ENCODE data around the gene CSNK1A1.

DNA sequence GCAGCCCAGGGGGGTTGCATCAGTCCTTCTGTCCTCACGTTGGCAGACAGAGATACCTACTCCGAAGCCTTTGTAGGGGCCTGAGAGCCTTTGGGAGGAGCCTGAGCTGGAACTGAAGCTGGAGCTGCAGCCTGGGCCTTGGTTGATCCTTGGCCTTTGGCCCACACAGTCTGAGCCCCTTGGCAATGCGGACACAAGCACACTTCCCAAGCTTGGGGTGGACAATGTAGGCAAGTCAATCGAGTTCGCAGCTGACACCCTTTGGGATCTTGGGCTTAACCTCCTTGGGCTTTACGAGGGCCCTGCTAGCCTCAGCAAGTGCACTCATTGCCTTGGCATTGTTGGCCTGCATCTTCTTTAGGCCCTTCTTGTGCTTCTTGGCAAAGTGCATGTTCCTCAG lies 5.9 kb downstream of the CSNK1A1 start:
- TF ChIP-seq, protein P1, sequence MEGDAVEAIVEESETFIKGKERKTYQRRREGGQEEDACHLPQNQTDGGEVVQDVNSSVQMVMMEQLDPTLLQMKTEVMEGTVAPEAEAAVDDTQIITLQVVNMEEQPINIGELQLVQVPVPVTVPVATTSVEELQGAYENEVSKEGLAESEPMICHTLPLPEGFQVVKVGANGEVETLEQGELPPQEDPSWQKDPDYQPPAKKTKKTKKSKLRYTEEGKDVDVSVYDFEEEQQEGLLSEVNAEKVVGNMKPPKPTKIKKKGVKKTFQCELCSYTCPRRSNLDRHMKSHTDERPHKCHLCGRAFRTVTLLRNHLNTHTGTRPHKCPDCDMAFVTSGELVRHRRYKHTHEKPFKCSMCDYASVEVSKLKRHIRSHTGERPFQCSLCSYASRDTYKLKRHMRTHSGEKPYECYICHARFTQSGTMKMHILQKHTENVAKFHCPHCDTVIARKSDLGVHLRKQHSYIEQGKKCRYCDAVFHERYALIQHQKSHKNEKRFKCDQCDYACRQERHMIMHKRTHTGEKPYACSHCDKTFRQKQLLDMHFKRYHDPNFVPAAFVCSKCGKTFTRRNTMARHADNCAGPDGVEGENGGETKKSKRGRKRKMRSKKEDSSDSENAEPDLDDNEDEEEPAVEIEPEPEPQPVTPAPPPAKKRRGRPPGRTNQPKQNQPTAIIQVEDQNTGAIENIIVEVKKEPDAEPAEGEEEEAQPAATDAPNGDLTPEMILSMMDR (IDR thresholded peaks at IDR 0.05), result no peak
- no peak for TF ChIP-seq POLR2AphosphoS5 (IDR thresholded peaks at IDR 0.05)
- TF ChIP-seq POLR2A (IDR thresholded peaks at IDR 0.05), result no peak
- no peak for TF ChIP-seq EP300 (IDR thresholded peaks at IDR 0.05)
